Activated T-cell treated with anti-CD3 and anti-CD28 coated beads, Interleukin-2, amount 50 U/mL, for 4 hours (primary cell): ENCODE results near the gene SRF. TPM values are rescaled to one million over a fixed set of nuclear protein-coding genes. Genes with fewer than 3 reads are reported as not detected.
A peak's percentile ranks its signal among the peaks of the same experiment; 100 is the strongest.

Source experiments
- ATAC-seq, 2 donors: fragments of 200-7000 bp; cut with Tn5 transposase; one replicate each; pipeline ENCODE4 v1.10.0; 2021
- DNase-seq: peaks from one replicate; pipeline ENCODE4 v3.0.0-alpha.2; 2020
- H3K27me3 Mint-ChIP-seq: one replicate; pipeline ENCODE4 v1.8.0; 2021; ENCODE audit warnings: low read depth, mixed read lengths
- H3K36me3 Mint-ChIP-seq: one replicate; pipeline ENCODE4 v1.8.0; 2022; ENCODE audit warnings: mixed read lengths; ENCODE audit not compliant: insufficient read depth
- H3K4me1 Mint-ChIP-seq: one replicate; pipeline ENCODE4 v1.8.0; 2021; ENCODE audit warnings: low read depth, mixed read lengths
- H3K4me3 Mint-ChIP-seq: one replicate; pipeline ENCODE4 v1.8.0; 2021; ENCODE audit warnings: mild to moderate bottlenecking, moderate library complexity, mixed read lengths
- H3K9me3 Mint-ChIP-seq: one replicate; pipeline ENCODE4 v1.8.0; 2021; ENCODE audit warnings: mixed read lengths
- total RNA-seq, 3 donors: library from RNA; stranded (reverse); gene quantifications; one replicate each; pipeline ENCODE4 v1.2.1, GENCODE V29; 2021

The SRF gene
- total RNA-seq, 3 donors from 2014 or later = 72.0 to 80.1 (median 72.8) TPM

- peak in 1 of 2 donors; percentile 16 for ATAC-seq
- Mint-ChIP-seq H3K9me3 (no peaks in the 10 kb centered on the region), H3K4me3 (no peak overlapping the region)
Measured at GRCh38 chr6:43141644-43142043, 29.4 kb upstream of the SRF start.

DNA sequence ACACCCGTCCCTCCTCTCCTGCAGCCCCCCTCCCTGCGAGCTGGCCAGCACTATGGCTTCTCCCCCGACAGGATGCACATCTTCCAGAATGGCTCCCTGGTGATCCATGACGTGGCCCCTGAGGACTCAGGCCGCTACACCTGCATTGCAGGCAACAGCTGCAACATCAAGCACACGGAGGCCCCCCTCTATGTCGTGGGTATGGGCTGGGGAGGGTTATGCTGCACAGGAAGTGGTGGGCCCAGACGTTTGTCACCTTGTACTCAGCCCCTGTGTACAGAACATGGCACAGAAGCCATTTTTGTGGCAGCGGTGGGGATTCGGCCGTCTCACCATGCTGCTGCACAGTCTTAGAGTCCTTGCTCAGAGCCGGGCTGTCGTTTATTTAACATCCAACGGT is 29.0 kb upstream of the SRF start:
- peaks cover 6% of the 10 kb centered on the region for H3K4me1 Mint-ChIP-seq
- no peak for DNase-seq
- H3K4me3 Mint-ChIP-seq = no peak overlapping the region
- no peaks in the 10 kb centered on the region for H3K36me3 Mint-ChIP-seq
- peaks cover 3% of the 10 kb centered on the region for H3K27me3 Mint-ChIP-seq
- peak in 1 of 2 donors; percentile 68 for ATAC-seq
- H3K9me3 Mint-ChIP-seq = no peaks in the 10 kb centered on the region

More at GRCh38 chr6:43141644-43142043, 29.4 kb upstream of the SRF start:
- DNase-seq = no peak
- Mint-ChIP-seq H3K27me3 (peaks cover 3% of the 10 kb centered on the region), H3K4me1 (peaks cover 6% of the 10 kb centered on the region), H3K36me3 (no peaks in the 10 kb centered on the region)

DNA sequence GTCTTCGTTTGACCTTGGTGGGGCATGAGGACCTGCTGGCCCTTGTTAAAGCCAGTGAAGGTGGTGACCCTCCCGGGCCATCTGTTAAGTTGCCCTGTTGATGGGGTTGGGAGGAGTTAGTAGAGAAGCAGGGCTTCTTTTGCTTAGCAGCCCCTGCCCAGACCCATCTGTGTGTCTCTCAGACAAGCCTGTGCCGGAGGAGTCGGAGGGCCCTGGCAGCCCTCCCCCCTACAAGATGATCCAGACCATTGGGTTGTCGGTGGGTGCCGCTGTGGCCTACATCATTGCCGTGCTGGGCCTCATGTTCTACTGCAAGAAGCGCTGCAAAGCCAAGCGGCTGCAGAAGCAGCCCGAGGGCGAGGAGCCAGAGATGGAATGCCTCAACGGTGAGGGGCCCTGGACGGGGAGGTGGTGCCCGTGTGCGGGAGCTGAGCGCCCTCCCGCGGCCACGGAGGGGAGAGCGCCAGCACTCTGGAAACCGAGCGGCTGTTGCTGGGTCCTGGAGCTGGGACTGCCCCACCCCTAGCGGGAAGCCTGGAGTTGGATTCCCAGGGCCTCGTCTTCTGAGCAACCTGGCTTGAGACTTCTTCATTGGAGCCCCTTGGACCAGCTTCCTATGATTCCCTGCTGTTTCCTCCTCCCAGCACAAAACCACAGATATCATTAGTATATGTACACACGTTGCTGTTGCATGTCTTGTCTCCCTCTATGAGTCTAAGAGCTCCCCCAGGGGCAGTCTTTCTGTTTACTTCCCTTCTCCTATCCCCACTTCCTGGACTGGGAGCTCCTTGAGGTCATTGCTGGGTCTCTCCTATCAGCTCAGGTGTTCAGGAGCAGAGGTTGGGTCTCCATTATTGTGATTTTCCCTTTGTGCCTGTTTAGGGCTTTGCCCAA is 27.6 kb upstream of the SRF start:
- peak; percentile 93 to 99 for ATAC-seq
- Mint-ChIP-seq H3K27me3 (peaks cover 3% of the 10 kb centered on the region), H3K9me3 (no peaks in the 10 kb centered on the region), H3K36me3 (no peaks in the 10 kb centered on the region), H3K4me1 (peaks cover 6% of the 10 kb centered on the region), H3K4me3 (peak overlapping the region; percentile 16)
- peak; percentile 66 for DNase-seq

DNA sequence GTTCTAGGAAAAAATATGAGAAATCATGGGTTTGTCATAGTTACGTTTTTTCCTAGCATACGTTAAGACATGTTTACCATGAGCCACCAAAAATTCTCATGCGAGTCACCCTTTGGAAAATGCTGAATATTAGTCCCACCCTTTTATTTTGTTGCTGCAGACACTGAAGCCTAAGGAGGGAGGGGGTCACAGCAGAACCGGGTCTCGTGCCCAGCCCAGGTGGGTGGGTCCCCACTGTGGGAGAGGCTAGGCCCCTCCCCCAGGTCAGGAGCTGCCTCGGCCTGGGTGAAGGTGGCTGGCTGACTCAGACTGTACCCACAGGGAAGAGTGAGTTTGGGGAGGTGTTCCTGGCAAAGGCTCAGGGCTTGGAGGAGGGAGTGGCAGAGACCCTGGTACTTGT is 26.2 kb upstream of the SRF start:
- peaks cover 3% of the 10 kb centered on the region for H3K27me3 Mint-ChIP-seq
- H3K4me1 Mint-ChIP-seq = peaks cover 6% of the 10 kb centered on the region
- DNase-seq = no peak
- H3K9me3 Mint-ChIP-seq = no peaks in the 10 kb centered on the region
- H3K36me3 Mint-ChIP-seq = no peaks in the 10 kb centered on the region
- no peak overlapping the region for H3K4me3 Mint-ChIP-seq
- no peak for ATAC-seq

DNA sequence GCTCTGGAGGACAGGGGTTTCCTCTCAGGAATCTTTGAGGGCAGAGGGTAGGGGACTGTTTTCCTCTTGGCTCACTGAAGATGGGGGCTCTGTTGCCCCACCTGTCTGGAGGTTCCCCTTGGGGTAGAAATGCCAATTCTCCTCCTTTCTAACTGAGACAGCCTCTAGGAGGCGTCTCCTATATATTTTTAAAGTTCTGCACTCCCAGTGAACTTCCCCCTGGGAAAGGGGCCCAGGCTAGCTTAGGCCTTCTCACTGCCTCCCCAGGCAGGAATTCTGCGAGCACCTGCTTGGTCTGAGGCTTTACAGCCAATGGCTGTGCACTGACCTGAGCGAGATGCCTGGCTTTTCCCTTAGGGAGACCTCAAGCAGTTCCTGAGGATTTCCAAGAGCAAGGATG is 24.8 kb upstream of the SRF start:
- no peaks in the 10 kb centered on the region for H3K36me3 Mint-ChIP-seq
- no peak for DNase-seq
- no peak for ATAC-seq
- H3K27me3 Mint-ChIP-seq = peaks cover 3% of the 10 kb centered on the region
- H3K9me3 Mint-ChIP-seq = no peaks in the 10 kb centered on the region
- no peak overlapping the region for H3K4me3 Mint-ChIP-seq
- peaks cover 6% of the 10 kb centered on the region for H3K4me1 Mint-ChIP-seq

DNA sequence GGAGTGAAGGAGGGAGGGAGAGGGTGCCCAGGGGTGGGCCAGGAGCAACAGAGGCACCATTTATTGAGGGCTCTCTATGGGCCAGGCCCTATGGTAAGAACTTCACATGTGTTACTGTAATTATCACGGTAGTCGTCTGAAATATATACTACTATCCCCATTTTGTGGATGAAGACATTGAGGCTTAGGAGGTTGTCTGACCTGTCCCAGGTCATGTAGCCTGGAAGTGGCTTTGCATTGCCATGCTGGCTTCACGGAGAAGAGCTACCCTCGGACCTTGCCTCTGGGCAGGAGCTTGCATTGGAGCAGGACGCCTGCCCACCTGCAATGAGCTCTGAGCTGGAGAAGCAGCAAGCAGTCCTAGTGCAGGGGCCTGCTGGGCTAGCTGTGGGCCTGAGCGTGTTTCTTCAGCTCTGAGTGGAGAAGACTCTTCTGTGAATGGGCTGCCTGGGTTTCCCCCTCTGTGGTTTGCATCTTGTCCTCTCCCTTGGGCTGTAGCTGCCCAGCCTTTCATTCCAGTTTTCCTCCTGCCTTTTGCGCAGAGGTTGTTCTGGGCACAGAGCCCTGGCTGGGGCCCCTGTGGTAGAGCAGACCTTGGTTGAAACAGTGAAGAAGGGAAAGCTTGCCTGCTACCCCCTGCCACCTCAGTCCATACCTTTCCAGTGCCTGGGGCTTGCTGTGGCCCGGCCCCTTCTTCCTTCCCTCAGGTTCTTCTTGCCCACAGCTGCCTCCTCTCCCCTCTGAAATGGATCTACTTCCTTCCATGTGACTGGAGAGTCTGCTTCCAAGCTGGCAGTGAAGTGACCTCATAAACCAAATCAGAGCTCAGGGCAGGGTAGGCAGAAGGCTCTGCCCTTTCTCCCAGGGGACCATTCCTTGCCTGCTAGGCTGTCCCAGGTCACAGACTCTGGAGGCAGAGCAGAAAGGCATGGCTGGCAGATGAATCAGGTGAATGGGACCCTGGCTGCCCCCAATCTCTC is 24.1 kb upstream of the SRF start:
- Mint-ChIP-seq H3K4me1 (peaks cover 6% of the 10 kb centered on the region), H3K27me3 (peaks cover 3% of the 10 kb centered on the region), H3K9me3 (no peaks in the 10 kb centered on the region), H3K36me3 (no peaks in the 10 kb centered on the region), H3K4me3 (no peak overlapping the region)
- DNase-seq (no peak), ATAC-seq (no peak)

DNA sequence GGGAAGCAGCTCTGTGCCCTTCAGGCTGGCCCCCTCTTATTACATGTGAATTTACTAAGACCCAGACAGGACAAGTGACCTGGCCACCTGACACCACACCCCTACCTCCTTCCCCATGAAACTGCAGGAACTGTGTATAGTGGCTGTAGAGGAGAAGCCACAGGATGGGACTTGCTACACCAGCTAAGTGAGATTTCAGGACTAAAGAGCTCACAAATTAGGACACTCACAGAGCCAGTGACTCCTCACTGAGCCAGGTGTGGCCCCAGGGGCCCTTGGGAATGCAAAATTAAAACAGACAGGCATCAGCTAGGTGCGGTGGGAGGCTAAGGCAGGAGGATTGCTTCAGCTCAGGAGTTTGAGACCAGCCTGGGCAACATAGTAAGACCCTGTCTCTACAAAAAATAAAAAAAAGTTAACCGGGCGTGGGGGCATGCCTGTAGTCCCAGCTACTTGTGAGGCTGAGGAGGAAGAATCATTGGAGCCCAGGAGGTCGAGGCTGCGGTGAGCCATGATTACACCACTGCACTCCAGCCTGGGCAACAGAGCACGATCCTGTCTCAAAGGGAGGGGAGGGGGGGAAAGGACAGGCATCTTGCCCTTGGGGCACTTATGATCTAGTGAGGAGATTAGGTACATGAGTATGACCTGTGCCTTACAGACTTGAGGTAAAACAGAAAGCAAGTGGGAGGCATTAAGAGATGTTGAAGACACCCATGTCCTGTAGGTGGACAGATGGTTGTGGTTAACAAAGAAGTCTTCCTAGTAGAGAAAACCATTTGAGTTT is 23.2 kb upstream of the SRF start:
- Mint-ChIP-seq H3K27me3 (peaks cover 3% of the 10 kb centered on the region), H3K36me3 (no peaks in the 10 kb centered on the region), H3K4me1 (peaks cover 3% of the 10 kb centered on the region), H3K9me3 (no peaks in the 10 kb centered on the region), H3K4me3 (no peak overlapping the region)
- DNase-seq (no peak), ATAC-seq (no peak)

DNA sequence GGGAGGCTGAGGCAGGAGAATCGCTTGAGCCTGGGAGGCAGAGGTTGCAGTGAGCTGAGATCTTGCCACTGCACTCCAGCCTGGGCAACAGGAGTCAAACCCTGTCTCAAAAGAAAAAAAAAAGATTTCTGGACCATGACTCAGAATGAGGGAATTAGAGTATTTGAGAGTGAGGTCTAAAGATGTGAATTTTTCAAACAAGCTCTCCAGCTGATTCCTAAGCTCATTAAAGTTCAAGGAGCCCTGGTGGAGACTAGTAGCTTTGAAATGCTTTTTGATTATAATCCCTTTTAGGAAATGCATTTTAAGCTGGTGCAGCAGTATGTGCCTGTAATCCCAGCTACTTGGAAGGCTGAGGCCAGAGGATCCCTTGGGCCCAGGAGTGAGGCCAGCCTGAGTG is 21.8 kb upstream of the SRF start:
- DNase-seq (no peak), ATAC-seq (no peak)
- Mint-ChIP-seq H3K9me3 (no peaks in the 10 kb centered on the region), H3K36me3 (no peaks in the 10 kb centered on the region), H3K4me3 (no peak overlapping the region), H3K27me3 (peaks cover 3% of the 10 kb centered on the region), H3K4me1 (no peaks in the 10 kb centered on the region)

DNA sequence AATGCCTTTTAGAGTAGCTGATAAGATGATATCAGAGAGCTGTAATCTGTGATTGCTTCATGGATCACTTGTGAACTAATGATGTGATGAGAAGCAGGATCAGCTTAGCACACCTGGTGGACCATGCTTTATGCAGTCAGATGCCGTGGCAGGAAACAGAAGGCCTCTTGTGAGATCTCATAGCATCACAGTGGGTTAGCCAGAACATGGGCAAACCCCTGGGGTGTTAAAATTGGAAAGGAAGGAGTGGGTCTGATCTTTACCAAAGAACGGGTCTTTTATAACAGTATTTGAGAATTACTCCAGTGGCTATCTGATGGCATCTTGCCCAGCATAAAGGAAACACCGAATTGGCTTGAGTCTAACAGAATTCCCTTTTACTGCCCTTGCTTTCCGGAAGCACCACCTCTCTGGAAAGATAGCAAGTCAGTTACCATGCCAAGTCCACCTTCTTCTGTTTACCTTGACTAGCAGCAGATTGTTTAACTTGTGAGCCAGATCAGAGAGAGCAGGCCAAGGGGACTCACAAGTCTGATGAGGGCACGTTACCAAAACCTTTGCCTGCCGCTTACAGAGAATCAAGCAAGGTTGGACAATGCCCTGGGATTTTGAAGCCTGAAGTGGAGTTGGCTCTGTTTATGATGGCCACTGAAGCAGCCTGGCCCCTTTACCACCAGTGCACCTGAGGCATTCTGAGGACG is 20.9 kb upstream of the SRF start:
- Mint-ChIP-seq H3K36me3 (no peaks in the 10 kb centered on the region), H3K4me1 (no peaks in the 10 kb centered on the region), H3K4me3 (no peak overlapping the region), H3K27me3 (peaks cover 3% of the 10 kb centered on the region), H3K9me3 (no peaks in the 10 kb centered on the region)
- ATAC-seq (no peak), DNase-seq (no peak)

- Mint-ChIP-seq H3K4me1 (no peaks in the 10 kb centered on the region), H3K36me3 (no peaks in the 10 kb centered on the region), H3K27me3 (no peaks in the 10 kb centered on the region), H3K4me3 (no peak overlapping the region), H3K9me3 (no peaks in the 10 kb centered on the region)
- ATAC-seq = no peak
- DNase-seq = no peak
Measured at GRCh38 chr6:43159599-43159998, 11.5 kb upstream of the SRF start.

- no peaks in the 10 kb centered on the region for H3K27me3 Mint-ChIP-seq
- H3K4me3 Mint-ChIP-seq = no peak overlapping the region
- no peak for DNase-seq
- no peaks in the 10 kb centered on the region for H3K9me3 Mint-ChIP-seq
- ATAC-seq = no peak
- H3K36me3 Mint-ChIP-seq = no peaks in the 10 kb centered on the region
- H3K4me1 Mint-ChIP-seq = no peaks in the 10 kb centered on the region
Measured at GRCh38 chr6:43163899-43164298, 7.2 kb upstream of the SRF start.

DNA sequence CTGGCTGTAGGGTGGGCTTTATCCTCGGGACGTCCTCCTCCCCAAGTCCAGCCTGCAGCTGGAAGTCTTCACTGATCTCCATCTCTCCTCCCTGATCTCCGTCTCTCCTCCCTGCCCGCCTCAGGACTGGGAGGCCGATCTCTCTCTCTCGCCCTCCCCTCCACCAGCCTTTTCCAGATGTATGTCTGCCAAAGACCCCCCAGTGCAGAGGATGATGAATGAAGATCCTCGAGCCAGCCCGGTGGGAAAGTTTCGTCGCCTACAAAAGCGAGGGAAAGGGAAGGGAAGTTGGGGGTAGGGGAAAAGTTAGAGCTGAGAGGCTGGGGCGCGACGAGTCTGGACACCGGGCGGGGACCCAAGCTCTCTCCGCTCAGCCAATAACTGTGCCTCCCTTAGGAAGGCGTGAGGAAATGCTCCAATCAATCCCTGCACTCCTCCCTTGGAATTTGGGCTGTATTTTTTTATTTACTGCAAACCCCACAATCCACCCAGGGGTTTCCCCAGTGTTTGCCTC is 595 bp upstream of the SRF start:
- no peaks in the 10 kb centered on the region for H3K9me3 Mint-ChIP-seq
- ATAC-seq = no peak
- peaks cover 9% of the 10 kb centered on the region for H3K36me3 Mint-ChIP-seq
- no peak for DNase-seq
- H3K4me3 Mint-ChIP-seq = peak overlapping the region; percentile 86
- H3K27me3 Mint-ChIP-seq = no peaks in the 10 kb centered on the region
- H3K4me1 Mint-ChIP-seq = peaks cover 36% of the 10 kb centered on the region

DNA sequence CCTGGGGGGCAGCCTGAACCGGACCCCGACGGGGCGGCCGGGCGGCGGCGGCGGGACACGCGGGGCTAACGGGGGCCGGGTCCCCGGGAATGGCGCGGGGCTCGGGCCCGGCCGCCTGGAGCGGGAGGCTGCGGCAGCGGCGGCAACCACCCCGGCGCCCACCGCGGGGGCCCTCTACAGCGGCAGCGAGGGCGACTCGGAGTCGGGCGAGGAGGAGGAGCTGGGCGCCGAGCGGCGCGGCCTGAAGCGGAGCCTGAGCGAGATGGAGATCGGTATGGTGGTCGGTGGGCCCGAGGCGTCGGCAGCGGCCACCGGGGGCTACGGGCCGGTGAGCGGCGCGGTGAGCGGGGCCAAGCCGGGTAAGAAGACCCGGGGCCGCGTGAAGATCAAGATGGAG is 636 bp downstream of the SRF start:
- peaks cover 42% of the 10 kb centered on the region for H3K4me1 Mint-ChIP-seq
- H3K4me3 Mint-ChIP-seq = peak overlapping the region; percentile 90
- ATAC-seq (peak; percentile 12 to 20), DNase-seq (peak; percentile 35)
- H3K9me3 Mint-ChIP-seq = no peaks in the 10 kb centered on the region
- peaks cover 12% of the 10 kb centered on the region for H3K36me3 Mint-ChIP-seq
- H3K27me3 Mint-ChIP-seq = no peaks in the 10 kb centered on the region
